Epithelial cell of esophagus (primary cell): ENCODE data around the gene TNFRSF4.

ENCODE experiments used
- DNase-seq: peaks from one replicate; pipeline ENCODE4 v3.0.0; 2010; ENCODE audit warnings: low read depth
- H3K4me3 ChIP-seq: 2 replicates; pipeline ENCODE4 v1.5.1; 2011; ENCODE audit warnings: mild to moderate bottlenecking, low read length, control low read depth
- TF ChIP-seq, protein P1 (sequence below): IDR thresholded peaks from 2 replicates; pipeline ENCODE4 v1.5.1; 2011; ENCODE audit warnings: low read depth, mild to moderate bottlenecking, low read length, control low read depth, inconsistent platforms; ENCODE audit not compliant: insufficient read depth; ENCODE audit errors: missing control alignments

The TNFRSF4 gene

DNA sequence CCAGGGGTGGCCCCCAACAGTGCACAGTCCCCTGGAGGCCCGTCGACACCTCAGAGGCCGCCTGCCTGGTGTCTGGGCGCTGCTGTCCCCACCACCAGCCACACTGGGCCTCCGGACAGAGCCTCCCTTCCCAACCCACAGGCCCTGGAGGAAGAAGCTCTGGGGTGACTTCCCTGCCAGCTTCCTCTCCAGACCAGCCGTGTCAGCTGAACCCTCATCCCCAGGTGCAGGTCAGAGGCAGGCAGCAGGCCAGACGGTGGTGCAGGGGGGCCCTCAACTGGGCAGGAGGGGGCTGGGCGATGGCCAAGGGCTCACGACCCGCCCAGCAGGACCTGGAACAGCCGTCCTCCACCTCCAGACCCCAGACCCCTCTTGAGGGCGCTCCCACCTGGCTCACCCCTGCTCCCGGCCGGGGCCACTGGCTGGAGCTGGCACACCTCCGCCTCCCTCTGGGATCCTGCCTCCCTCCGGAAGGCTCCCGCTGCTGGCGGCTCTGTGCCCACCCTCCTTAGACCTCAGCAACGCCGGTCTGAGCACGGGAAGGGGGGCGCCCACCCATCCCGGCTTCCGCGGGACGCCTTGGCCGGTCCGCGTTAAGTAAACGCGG lies 8.1 kb downstream of the TNFRSF4 start:
- H3K4me3 ChIP-seq: no peak overlapping the region
- DNase-seq: no peak
- TF ChIP-seq, protein P1, sequence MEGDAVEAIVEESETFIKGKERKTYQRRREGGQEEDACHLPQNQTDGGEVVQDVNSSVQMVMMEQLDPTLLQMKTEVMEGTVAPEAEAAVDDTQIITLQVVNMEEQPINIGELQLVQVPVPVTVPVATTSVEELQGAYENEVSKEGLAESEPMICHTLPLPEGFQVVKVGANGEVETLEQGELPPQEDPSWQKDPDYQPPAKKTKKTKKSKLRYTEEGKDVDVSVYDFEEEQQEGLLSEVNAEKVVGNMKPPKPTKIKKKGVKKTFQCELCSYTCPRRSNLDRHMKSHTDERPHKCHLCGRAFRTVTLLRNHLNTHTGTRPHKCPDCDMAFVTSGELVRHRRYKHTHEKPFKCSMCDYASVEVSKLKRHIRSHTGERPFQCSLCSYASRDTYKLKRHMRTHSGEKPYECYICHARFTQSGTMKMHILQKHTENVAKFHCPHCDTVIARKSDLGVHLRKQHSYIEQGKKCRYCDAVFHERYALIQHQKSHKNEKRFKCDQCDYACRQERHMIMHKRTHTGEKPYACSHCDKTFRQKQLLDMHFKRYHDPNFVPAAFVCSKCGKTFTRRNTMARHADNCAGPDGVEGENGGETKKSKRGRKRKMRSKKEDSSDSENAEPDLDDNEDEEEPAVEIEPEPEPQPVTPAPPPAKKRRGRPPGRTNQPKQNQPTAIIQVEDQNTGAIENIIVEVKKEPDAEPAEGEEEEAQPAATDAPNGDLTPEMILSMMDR: no peak

DNA sequence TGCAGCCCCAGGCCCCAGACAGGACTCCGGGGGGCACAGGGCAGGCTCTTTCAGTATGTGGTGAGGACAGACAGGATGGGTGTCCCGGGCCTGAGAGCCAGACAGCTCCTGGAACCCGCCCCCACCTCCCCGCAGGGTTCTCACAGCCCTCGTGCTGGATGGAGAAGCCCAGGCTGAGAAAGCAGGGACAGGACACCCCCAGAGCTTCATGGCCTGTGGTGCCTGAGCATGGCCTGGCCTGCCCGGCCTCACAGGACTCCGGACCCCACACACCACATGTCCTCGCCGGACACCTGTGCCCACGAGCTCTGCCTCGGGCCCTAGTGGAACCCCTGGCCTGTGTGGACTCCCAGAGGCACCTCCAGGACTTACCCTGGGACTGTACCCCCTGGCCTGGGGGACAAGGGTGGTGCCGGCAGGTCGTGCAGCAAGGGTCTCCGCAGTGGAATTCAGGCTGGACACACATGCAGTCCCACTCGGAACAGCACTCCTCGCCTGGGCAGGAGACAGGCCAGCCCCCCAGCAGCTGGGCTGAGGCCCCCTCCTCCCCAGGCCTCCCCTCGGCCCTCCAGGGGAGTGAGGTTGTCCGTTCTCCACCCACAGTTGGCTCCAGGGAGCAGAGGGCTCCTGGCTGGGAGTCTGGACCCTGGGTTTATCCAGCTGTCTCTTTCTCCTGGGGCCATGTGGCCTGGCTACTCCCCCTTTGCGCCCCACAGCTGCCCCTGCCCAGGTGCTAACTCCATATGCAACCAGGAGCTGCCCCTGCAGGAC lies 8.8 kb downstream of the TNFRSF4 start:
- DNase-seq: no peak
- H3K4me3 ChIP-seq: no peak overlapping the region
- TF ChIP-seq, protein P1: no peak

DNA sequence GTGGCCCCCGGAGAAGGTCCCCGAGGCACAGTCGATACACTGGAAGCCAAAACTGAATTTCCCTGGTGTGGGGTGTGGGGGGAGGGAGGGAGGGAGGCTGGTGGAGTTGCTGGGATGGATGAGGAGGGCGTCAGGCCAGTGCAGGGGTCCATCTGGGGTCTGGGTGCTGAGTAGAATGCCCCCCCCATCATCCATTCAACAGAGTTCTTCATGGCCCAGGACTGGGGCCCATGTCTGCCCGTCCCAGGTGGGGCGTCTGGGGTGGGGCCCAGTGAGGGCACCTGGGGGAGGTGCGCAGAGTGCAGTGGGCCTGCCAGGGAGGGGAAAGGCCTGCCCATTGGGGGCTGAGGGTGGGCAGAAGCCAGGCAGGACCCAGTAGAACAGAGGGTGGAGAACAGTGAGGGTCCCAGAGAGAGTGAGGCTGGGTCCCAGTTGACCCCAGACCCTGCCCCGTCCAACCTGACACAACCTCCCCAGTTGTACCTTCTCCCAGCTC lies 9.5 kb downstream of the TNFRSF4 start:
- DNase-seq: no peak
- TF ChIP-seq, protein P1: no peak
- no peak overlapping the region for H3K4me3 ChIP-seq

DNA sequence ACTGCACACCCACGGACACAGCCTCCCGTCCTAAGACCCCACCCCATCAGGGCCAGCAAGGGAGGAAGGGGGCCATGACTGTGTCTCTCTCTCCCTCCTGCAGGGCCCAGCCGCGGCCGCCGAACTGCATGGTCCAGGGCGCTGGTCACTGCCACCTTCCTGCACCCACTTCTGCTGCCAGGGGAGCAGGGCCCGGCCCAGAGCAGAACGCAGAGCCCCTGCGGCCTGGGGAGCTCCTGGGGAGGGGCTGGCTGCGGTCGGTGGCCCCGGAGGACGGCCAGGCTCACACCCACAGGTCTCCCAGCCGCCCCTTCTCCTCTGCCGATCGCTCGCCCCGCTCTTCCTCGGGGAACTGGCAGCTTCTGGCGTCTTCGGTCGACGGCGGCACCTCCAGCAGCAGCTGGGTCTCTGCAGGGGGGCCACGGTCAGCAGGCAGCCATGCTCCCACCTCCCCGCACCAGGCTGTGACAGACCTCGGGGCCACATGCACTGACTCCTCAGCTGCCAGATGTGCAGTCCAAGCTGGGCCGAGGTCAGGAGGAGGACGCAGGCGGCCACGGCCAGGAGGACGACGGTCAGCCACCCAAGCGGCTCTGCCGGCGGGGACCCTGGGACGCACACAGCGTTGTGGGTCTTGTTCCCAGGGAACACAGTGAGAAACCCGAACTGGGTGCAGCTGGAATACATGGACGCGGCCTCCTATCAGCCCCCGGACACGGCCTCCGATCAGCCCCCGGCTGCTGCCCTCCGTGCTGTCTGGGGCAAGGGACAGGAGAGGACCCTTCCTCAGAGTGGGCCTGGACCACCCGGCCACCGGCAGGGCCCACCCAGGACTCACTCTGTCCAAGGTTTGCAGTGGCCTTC lies 10.2 kb downstream of the TNFRSF4 start:
- TF ChIP-seq, protein P1: no peak
- H3K4me3 ChIP-seq: no peak overlapping the region
- no peak for DNase-seq

DNA sequence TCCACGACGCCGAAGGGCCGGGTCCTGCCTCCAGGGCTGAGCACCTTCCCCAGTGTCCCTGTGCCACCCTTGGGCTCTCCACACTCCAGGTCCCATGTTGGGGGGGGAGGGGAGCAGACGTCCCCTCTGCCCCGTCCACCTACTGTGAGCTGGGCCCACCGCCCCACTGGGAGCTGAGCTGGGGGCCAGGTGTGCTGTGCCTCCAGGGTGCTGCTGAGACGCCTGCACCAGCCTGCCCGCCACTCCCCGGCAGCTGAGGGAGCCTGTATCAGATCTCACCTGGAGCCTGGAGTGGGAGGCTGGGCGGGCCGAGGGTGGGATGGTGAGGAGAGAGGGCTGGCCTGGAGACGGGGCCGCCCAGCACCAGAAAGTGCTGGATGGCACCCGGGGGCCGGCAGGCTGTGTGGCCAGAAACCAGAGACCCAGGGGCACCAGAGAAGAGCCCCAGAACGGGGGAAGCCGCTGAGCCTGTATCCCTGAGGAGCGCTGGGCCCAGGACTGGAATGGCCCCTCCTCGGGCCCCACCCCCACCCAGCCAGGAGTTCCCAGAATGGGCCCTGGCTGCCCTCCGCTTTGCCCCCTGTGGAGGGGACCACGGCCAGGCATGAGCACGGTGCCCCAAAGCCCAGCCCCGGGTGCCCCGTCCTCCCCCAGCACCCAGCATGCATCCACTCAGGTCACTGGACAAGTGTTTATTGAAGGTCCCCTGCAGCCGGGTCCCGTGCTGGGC lies 11.0 kb downstream of the TNFRSF4 start:
- TF ChIP-seq, protein P1: no peak
- DNase-seq: peak; percentile 49
- no peak overlapping the region for H3K4me3 ChIP-seq

DNA sequence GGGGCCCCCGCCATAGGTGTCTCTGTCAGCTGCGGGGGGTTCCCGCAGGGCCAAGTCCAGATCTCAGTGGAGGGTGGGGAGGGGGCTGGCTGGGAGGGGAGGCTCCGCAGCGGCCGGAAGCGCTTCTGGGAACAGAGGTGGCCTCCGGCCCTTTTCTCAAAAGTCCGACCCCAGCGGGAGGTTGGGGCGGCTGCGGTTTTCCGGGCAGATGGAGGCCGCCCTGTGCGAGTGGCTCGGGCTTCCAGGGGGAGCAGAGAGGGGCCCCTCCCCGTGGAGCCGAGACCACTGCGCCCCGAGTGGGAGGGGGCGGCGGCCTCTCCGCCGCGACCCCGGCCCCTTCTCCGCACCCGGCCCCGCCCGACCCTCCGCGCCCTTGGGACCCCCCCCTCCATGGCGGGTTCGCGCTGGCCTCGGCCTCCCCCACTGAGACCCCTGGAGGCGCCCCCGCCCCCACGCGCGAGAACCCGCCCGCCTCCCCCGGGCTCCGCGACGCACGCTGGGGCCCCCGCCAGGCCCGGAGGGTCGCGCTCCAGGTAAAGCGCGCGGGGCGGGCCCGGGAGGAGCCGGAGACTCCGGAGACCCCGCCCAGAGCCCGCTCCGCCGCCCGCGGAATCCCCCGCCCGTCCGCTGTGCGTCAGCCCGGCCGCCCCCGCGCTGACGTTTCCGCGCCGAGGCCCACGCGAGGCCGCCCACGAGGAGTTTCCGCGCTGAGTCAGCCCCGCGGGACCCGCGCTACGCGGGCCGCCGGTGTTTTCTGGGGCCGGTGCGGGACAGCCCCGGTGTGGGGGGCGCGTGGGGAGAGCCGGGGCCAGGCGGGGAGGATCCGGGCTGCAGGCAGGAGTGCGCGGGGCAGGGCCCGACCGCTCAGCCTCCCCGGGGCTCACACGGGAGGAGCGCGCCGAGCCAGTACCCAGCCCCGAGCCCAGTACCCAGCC lies 12.8 kb downstream of the TNFRSF4 start:
- DNase-seq: peak; percentile 55
- TF ChIP-seq, protein P1: no peak
- no peak overlapping the region for H3K4me3 ChIP-seq
